DOHH2 (cell line): ENCODE measurements around the gene ISLR2.

Experiments used
- H3F3A ChIP-seq: fragments of 200-600 bp; sonication (generic), shearing (Covaris generic); 2 replicates; pipeline ENCODE4 v1.6.0; 2016; ENCODE audit warnings: antibody characterized with exemption, mild to moderate bottlenecking; ENCODE audit not compliant: control insufficient read depth, insufficient read depth
- H3K27ac ChIP-seq: fragments of 200-600 bp; sonication (generic); 2 replicates; pipeline ENCODE4 v1.5.1; 2014; ENCODE audit warnings: low read depth, mild to moderate bottlenecking, low read length, moderate library complexity
- H3K27me3 ChIP-seq: fragments of 200-600 bp; sonication (generic); 2 replicates; pipeline ENCODE4 v1.6.1; 2014; ENCODE audit warnings: mild to moderate bottlenecking, low read length, mixed read lengths; ENCODE audit not compliant: control insufficient read depth
- H3K36me3 ChIP-seq: fragments of 200-600 bp; sonication (generic); 2 replicates; pipeline ENCODE4 v1.6.1; 2014; ENCODE audit warnings: mild to moderate bottlenecking, low read length, moderate library complexity, mixed read lengths; ENCODE audit not compliant: control insufficient read depth
- H3K4me1 ChIP-seq: fragments of 200-600 bp; sonication (generic); 2 replicates; pipeline ENCODE4 v1.6.1; 2014; ENCODE audit warnings: mild to moderate bottlenecking, low read length, mixed read lengths; ENCODE audit not compliant: control insufficient read depth
- H3K4me2 ChIP-seq: fragments of 200-600 bp; sonication (generic); 2 replicates; pipeline ENCODE4 v1.6.0; 2014; ENCODE audit warnings: mild to moderate bottlenecking, low read length, moderate library complexity
- H3K4me3 ChIP-seq: fragments of 200-600 bp; sonication (generic); 2 replicates; pipeline ENCODE4 v1.5.1; 2014; ENCODE audit warnings: mild to moderate bottlenecking, low read length, mixed read lengths
- H3K79me2 ChIP-seq: fragments of 200-600 bp; sonication (generic); 2 replicates; pipeline ENCODE4 v1.6.1; 2014; ENCODE audit warnings: mild to moderate bottlenecking, low read length, mixed read lengths; ENCODE audit not compliant: control insufficient read depth
- H3K9me2 ChIP-seq: fragments of 200-600 bp; sonication (generic); replicated peaks from 2 replicates; pipeline ENCODE4 v1.6.1; 2014; ENCODE audit warnings: mild to moderate bottlenecking, low read length, mixed read lengths; ENCODE audit not compliant: control insufficient read depth
- H3K9me3 ChIP-seq: fragments of 200-600 bp; sonication (generic); 2 replicates; pipeline ENCODE4 v1.6.1; 2014; ENCODE audit warnings: antibody characterized with exemption, low read length, mixed read lengths; ENCODE audit not compliant: control insufficient read depth, insufficient read depth
- H4K20me1 ChIP-seq: fragments of 200-600 bp; sonication (generic); 2 replicates; pipeline ENCODE4 v1.6.0; 2014; ENCODE audit warnings: low read depth, mild to moderate bottlenecking, antibody characterized with exemption, low read length, moderate library complexity; ENCODE audit not compliant: control insufficient read depth, insufficient read depth
- CTCF ChIP-seq: fragments of 200-600 bp; sonication (generic); IDR thresholded peaks from one replicate; pipeline ENCODE4 v1.5.1; 2014; ENCODE audit warnings: antibody characterized with exemption, mild to moderate bottlenecking, low read depth, low read length; ENCODE audit not compliant: poor library complexity, severe bottlenecking
- EZH2phosphoT487 ChIP-seq: fragments of 200-600 bp; sonication (generic); IDR thresholded peaks from 2 replicates; pipeline ENCODE4 v1.6.1; 2017; ENCODE audit warnings: borderline replicate concordance, mild to moderate bottlenecking, antibody characterized with exemption, low read length, moderate library complexity, mixed read lengths

The ISLR2 gene

GRCh38 chr15:74182131-74182530, 51.7 kb downstream of the ISLR2 start:
- no peaks in the 10 kb centered on the region for H3K9me3 ChIP-seq
- no peaks in the 10 kb centered on the region for H3K79me2 ChIP-seq
- no peak overlapping the region for H3K4me3 ChIP-seq
- TF ChIP-seq CTCF (no peak), EZH2phosphoT487 (no peak)
- no peaks in the 10 kb centered on the region for H3K36me3 ChIP-seq
- H3K9me2 ChIP-seq = no peaks in the 10 kb centered on the region
- H3K27me3 ChIP-seq = no peaks in the 10 kb centered on the region
- no peaks in the 10 kb centered on the region for H3F3A ChIP-seq
- H3K4me1 ChIP-seq = no peaks in the 10 kb centered on the region
- H4K20me1 ChIP-seq = no peaks in the 10 kb centered on the region; the same call in 1 of the 2 replicates
- H3K4me2 ChIP-seq = no peak overlapping the region
- no peak overlapping the region for H3K27ac ChIP-seq

GRCh38 chr15:74184582-74185091, 54.3 kb downstream of the ISLR2 start:
- Histone ChIP-seq H3K4me3 (no peak overlapping the region), H4K20me1 (no peaks in the 10 kb centered on the region), H3K4me1 (no peaks in the 10 kb centered on the region), H3K4me2 (no peak overlapping the region), H3K9me2 (no peaks in the 10 kb centered on the region), H3K27me3 (no peaks in the 10 kb centered on the region), H3K27ac (no peak overlapping the region), H3K79me2 (no peaks in the 10 kb centered on the region), H3K36me3 (no peaks in the 10 kb centered on the region), H3F3A (no peaks in the 10 kb centered on the region), H3K9me3 (no peaks in the 10 kb centered on the region)
- TF ChIP-seq CTCF = no peak
- TF ChIP-seq EZH2phosphoT487 = no peak

- H3F3A ChIP-seq = no peaks in the 10 kb centered on the region
- H3K4me3 ChIP-seq = no peak overlapping the region
- no peak overlapping the region for H3K27ac ChIP-seq
- H3K4me1 ChIP-seq = no peaks in the 10 kb centered on the region
- no peak overlapping the region for H3K4me2 ChIP-seq
- TF ChIP-seq EZH2phosphoT487 (no peak), CTCF (no peak)
- H4K20me1 ChIP-seq = no peaks in the 10 kb centered on the region
- no peaks in the 10 kb centered on the region for H3K9me2 ChIP-seq
- H3K36me3 ChIP-seq = no peaks in the 10 kb centered on the region
- H3K27me3 ChIP-seq = no peaks in the 10 kb centered on the region
- H3K79me2 ChIP-seq = no peaks in the 10 kb centered on the region
- no peaks in the 10 kb centered on the region for H3K9me3 ChIP-seq
These were observed 55.4 kb downstream of the ISLR2 start for GRCh38 chr15:74185710-74186348.
